Hepatocyte (in vitro differentiated cells): ENCODE data around the gene TCHHL1.

Source experiments
- CTCF ChIP-seq: fragments of 200-600 bp; sonication (generic); IDR thresholded peaks from 2 replicates; pipeline ENCODE4 v1.5.1; 2016; ENCODE audit warnings: antibody characterized with exemption, mild to moderate bottlenecking; ENCODE audit not compliant: poor library complexity
- EZH2 ChIP-seq: fragments of 200-600 bp; sonication (generic); IDR thresholded peaks from 2 replicates; pipeline ENCODE4 v1.6.1; 2016; ENCODE audit warnings: antibody characterized with exemption, mild to moderate bottlenecking, borderline replicate concordance

DNA sequence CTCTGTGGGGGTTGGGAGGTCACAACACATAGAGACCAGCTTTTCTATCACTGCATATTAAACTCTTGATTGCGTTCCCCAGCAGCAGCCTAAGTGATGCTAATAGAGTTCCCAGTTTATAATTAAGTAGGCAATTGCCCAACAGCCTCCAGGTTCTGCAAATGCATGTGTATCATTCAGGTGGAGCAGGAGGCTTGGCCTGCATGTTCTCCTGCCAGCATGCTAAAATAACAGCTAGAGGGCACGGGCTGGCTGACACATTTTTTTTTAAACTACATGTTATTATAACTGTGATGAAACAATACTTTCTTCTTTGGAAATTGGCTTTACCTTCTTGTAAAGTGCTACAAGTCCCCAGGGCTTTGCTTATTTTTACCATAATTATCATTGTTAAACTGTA, 16.0 kb upstream of the TCHHL1 start:
- TF ChIP-seq CTCF, result no peak
- TF ChIP-seq EZH2, result no peak
